H9 (cell line): Measurements from ENCODE around the gene ANKRD30B. TPM values are rescaled to one million over a fixed set of nuclear protein-coding genes. Genes with fewer than 3 reads are reported as not detected.
A peak's percentile ranks its signal among the peaks of the same experiment; 100 is the strongest.

Source experiments
- DNase-seq: peaks from one replicate; pipeline ENCODE4 v3.0.0-alpha.2; 2017
- H2AFZ ChIP-seq: one replicate; pipeline ENCODE4 v1.6.1; 2013; ENCODE audit warnings: mild to moderate bottlenecking, low read length, control low read depth, moderate library complexity
- H2AK5ac ChIP-seq: 2 replicates; pipeline ENCODE4 v1.6.1; 2013; ENCODE audit warnings: low read length, control low read depth, mixed read lengths; ENCODE audit not compliant: insufficient read length
- H2BK120ac ChIP-seq: one replicate; pipeline ENCODE4 v1.6.1; 2013; ENCODE audit warnings: low read depth, mild to moderate bottlenecking, low read length, control low read depth, inconsistent platforms; ENCODE audit not compliant: poor library complexity, severe bottlenecking
- H2BK12ac ChIP-seq: 2 replicates; pipeline ENCODE4 v1.6.1; 2013; ENCODE audit warnings: low read length, control low read depth, mixed read lengths, low read depth; ENCODE audit not compliant: insufficient read length
- H2BK15ac ChIP-seq: 2 replicates; pipeline ENCODE4 v1.6.1; 2013; ENCODE audit warnings: low read depth, low read length, control low read depth
- H2BK20ac ChIP-seq: one replicate; pipeline ENCODE4 v1.6.1; 2013; ENCODE audit warnings: low read depth, mild to moderate bottlenecking, low read length, control low read depth, inconsistent platforms; ENCODE audit not compliant: poor library complexity, severe bottlenecking
- H2BK5ac ChIP-seq: 2 replicates; pipeline ENCODE4 v1.6.1; 2013; ENCODE audit warnings: low read length, control low read depth, mixed read lengths; ENCODE audit not compliant: insufficient read length
- H3K14ac ChIP-seq: 2 replicates; pipeline ENCODE4 v1.6.1; 2013; ENCODE audit warnings: low read length, control low read depth; ENCODE audit not compliant: insufficient read depth
- H3K18ac ChIP-seq: 2 replicates; pipeline ENCODE4 v1.6.1; 2013; ENCODE audit warnings: low read depth, mild to moderate bottlenecking, mixed read lengths, low read length, control low read depth; ENCODE audit not compliant: insufficient read length
- H3K23ac ChIP-seq: 2 replicates; pipeline ENCODE4 v1.6.1; 2013; ENCODE audit warnings: low read length, control low read depth, mixed read lengths, low read depth; ENCODE audit not compliant: insufficient read length
- H3K23me2 ChIP-seq: 2 replicates; pipeline ENCODE4 v1.6.1; 2013; ENCODE audit warnings: low read depth, mild to moderate bottlenecking, mixed read lengths, low read length, control low read depth; ENCODE audit not compliant: insufficient read length, poor library complexity, severe bottlenecking
- H3K27ac ChIP-seq: 2 replicates; pipeline ENCODE4 v1.5.1; 2013; ENCODE audit warnings: low read length, control low read depth, mixed read lengths, low read depth; ENCODE audit not compliant: insufficient read length
- H3K27me3 ChIP-seq: 2 replicates; pipeline ENCODE4 v1.6.1; 2013; ENCODE audit warnings: low read length, control low read depth, inconsistent platforms; ENCODE audit not compliant: insufficient read depth
- H3K4ac ChIP-seq: 2 replicates; pipeline ENCODE4 v1.6.1; 2013; ENCODE audit warnings: low read depth, mild to moderate bottlenecking, control low read depth, inconsistent platforms, low read length, moderate library complexity
- H3K4me1 ChIP-seq: 2 replicates; pipeline ENCODE4 v1.6.1; 2013; ENCODE audit warnings: low read length, control low read depth, inconsistent platforms; ENCODE audit not compliant: insufficient read depth
- H3K4me2 ChIP-seq: 2 replicates; pipeline ENCODE4 v1.6.1; 2013; ENCODE audit warnings: low read length, control low read depth, mixed read lengths; ENCODE audit not compliant: insufficient read length, insufficient read depth
- H3K56ac ChIP-seq: 2 replicates; pipeline ENCODE4 v1.6.1; 2013; ENCODE audit warnings: low read depth, mild to moderate bottlenecking, mixed read lengths, low read length, control low read depth; ENCODE audit not compliant: insufficient read length
- H3K79me1 ChIP-seq: 2 replicates; pipeline ENCODE4 v1.6.1; 2013; ENCODE audit warnings: low read depth, mild to moderate bottlenecking, moderate library complexity, low read length, control low read depth, inconsistent platforms; ENCODE audit not compliant: insufficient read depth, poor library complexity, severe bottlenecking
- H3K79me2 ChIP-seq: 2 replicates; pipeline ENCODE4 v1.6.1; 2013; ENCODE audit warnings: low read length, control low read depth, inconsistent platforms; ENCODE audit not compliant: insufficient read depth
- H3K9ac ChIP-seq: 2 replicates; pipeline ENCODE4 v1.6.1; 2013; ENCODE audit warnings: low read length, control low read depth, mixed read lengths; ENCODE audit not compliant: insufficient read length; ENCODE audit errors: extremely low read depth
- H3K9me3 ChIP-seq: one replicate; pipeline ENCODE4 v1.6.1; 2013; ENCODE audit warnings: low read depth, low read length, inconsistent platforms; ENCODE audit not compliant: control insufficient read depth
- H3T11ph ChIP-seq: one replicate; pipeline ENCODE4 v1.6.1; 2013; ENCODE audit warnings: mild to moderate bottlenecking, low read length, control low read depth, inconsistent platforms
- H4K20me1 ChIP-seq: one replicate; pipeline ENCODE4 v1.6.1; 2013; ENCODE audit not compliant: control insufficient read depth, insufficient read length, insufficient read depth
- H4K5ac ChIP-seq: 2 replicates; pipeline ENCODE4 v1.6.1; 2013; ENCODE audit warnings: low read depth, mild to moderate bottlenecking, mixed read lengths, low read length, control low read depth; ENCODE audit not compliant: insufficient read length
- H4K8ac ChIP-seq: replicated peaks from 2 replicates; pipeline ENCODE4 v1.6.1; 2013; ENCODE audit warnings: low read length, control low read depth, mixed read lengths, low read depth; ENCODE audit not compliant: insufficient read length
- H4K91ac ChIP-seq: 2 replicates; pipeline ENCODE4 v1.6.1; 2013; ENCODE audit warnings: low read depth, mild to moderate bottlenecking, moderate library complexity, mixed read lengths, low read length, control low read depth; ENCODE audit not compliant: insufficient read length
- H3K27ac Mint-ChIP-seq, 3 experiments: 2 replicates in 2 of 3; 3 replicates in 1 of 3; pipeline ENCODE4 v1.8.0; 2020 to 2021; ENCODE audit warnings: mixed read lengths in 3 of 3, mild to moderate bottlenecking in 1 of 3, moderate library complexity in 1 of 3
- H3K27me3 Mint-ChIP-seq: 2 replicates; pipeline ENCODE4 v1.8.0; 2021; ENCODE audit warnings: low read depth, mild to moderate bottlenecking, moderate library complexity, mixed read lengths
- H3K36me3 Mint-ChIP-seq, 3 experiments: 2 replicates in 2 of 3; 3 replicates in 1 of 3; pipeline ENCODE4 v1.8.0; 2020 to 2021; ENCODE audit warnings: low read depth in 3 of 3, mixed read lengths in 3 of 3; ENCODE audit not compliant: insufficient read depth in 1 of 3
- H3K4me1 Mint-ChIP-seq, 2 experiments: 2 replicates each; pipeline ENCODE4 v1.8.0; 2020; ENCODE audit warnings: mixed read lengths in 2 of 2
- H3K4me3 Mint-ChIP-seq, 2 experiments: 2 replicates in 1 of 2; 3 replicates in 1 of 2; pipeline ENCODE4 v1.8.0; 2020 to 2021; ENCODE audit warnings: mild to moderate bottlenecking in 2 of 2, mixed read lengths in 2 of 2, moderate library complexity in 1 of 2
- H3K9me3 Mint-ChIP-seq, 2 experiments: 2 replicates in 1 of 2; 3 replicates in 1 of 2; pipeline ENCODE4 v1.8.0; 2020; ENCODE audit warnings: mild to moderate bottlenecking in 2 of 2, mixed read lengths in 2 of 2, moderate library complexity in 1 of 2
- CTCF ChIP-seq: fragments of 200-600 bp; sonication (generic); conservative IDR thresholded peaks from 3 replicates; pipeline ENCODE4 v1.8.0; 2021; ENCODE audit warnings: antibody characterized with exemption, mild to moderate bottlenecking
- WGBS: extraction: QIAGEN DNeasy Blood & Tissue Kit; methylation state at CpG from one replicate; pipeline ENCODE4 v1.1.7; 2013; ENCODE audit warnings: missing lambda C conversion rate, low lambda C conversion rate, mixed read lengths; ENCODE audit not compliant: insufficient read length; ENCODE audit errors: extremely low coverage; 5-methylcytosine and 5-hydroxymethylcytosine counted together
- long read RNA-seq: library from polyadenylated mRNA; unstranded; transcript quantifications from one replicate; pipeline ENCODE4 v2.0.0, GENCODE V29; 2020
- total RNA-seq: library from RNA; stranded (reverse); gene quantifications from 2 replicates; pipeline ENCODE4 v1.2.1, GENCODE V29; 2021

ANKRD30B gene, protein sequence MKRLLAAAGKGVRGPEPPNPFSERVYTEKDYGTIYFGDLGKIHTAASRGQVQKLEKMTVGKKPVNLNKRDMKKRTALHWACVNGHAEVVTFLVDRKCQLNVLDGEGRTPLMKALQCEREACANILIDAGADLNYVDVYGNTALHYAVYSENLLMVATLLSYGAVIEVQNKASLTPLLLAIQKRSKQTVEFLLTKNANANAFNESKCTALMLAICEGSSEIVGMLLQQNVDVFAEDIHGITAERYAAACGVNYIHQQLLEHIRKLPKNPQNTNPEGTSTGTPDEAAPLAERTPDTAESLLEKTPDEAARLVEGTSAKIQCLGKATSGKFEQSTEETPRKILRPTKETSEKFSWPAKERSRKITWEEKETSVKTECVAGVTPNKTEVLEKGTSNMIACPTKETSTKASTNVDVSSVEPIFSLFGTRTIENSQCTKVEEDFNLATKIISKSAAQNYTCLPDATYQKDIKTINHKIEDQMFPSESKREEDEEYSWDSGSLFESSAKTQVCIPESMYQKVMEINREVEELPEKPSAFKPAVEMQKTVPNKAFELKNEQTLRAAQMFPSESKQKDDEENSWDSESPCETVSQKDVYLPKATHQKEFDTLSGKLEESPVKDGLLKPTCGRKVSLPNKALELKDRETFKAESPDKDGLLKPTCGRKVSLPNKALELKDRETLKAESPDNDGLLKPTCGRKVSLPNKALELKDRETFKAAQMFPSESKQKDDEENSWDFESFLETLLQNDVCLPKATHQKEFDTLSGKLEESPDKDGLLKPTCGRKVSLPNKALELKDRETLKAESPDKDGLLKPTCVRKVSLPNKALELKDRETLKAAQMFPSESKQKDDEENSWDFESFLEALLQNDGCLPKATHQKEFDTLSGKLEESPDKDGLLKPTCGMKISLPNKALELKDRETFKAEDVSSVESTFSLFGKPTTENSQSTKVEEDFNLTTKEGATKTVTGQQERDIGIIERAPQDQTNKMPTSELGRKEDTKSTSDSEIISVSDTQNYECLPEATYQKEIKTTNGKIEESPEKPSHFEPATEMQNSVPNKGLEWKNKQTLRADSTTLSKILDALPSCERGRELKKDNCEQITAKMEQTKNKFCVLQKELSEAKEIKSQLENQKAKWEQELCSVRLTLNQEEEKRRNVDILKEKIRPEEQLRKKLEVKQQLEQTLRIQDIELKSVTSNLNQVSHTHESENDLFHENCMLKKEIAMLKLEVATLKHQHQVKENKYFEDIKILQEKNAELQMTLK (N-terminal part only)
- not detected in 2 replicates for total RNA-seq
- long read RNA-seq, result 0 reads

DNA sequence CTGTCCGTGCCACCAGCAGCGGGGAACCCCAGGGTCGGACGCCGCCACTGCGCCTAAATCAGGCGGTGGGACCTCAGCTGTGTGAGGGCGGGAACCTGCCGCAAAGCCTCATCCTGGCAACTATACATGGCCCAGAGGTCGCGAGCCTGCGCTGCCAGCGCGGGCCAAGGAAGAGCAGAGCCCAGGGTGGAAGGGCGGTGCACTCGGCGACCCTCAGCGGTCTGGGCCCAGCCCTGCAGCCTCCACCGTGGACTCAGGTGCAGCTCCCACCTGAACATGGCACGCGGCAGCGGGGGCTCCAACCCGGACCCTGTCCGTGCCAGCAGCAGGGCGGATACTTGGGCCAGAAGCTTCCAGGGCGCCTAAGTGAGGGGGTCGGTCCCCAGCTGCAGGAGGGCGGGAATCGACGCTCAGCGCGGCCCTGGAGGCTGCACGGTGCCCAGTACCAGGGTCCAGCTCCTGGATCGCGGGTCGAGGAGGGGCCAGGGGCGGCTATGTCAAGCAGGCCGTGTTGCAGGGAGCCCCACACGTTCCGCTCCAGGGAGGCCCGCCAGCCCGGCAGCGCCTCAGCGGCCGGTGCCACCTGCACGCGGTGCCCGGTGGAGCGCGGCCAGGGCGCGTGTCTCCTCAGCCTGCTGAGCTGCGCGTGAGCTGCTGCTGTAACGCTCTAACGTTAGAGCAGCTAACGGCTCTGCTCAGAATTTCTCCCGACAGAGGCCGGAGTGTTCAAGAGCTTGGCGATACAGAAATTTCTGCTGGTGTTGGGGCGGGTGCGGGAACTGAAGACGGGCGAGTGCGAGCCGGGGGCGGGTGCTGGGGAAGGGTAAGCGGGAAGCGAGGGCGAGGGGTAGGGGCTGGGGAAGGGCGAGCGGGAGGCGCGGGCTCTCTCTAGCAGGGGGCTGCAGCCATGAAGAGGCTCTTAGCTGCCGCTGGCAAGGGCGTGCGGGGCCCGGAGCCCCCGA lies at the start of gene ANKRD30B:
Gene ANKRD30B (plus strand): TSS at position 660 of the 962 bp plus-strand sequence. CDS start 248 bp downstream, at position 908.
- H3K27me3 ChIP-seq, result no peaks in the 10 kb centered on the region
- no peaks in the 10 kb centered on the region for H3K4me1 Mint-ChIP-seq
- H3K27ac Mint-ChIP-seq, result no peak within 1 kb of the TSS
- no peak within 1 kb of the TSS for H3K9ac ChIP-seq
- no peak within 1 kb of the TSS for H4K8ac ChIP-seq
- H3K9me3 Mint-ChIP-seq, result peaks cover 72 to 73% of the 10 kb centered on the region in 2 experiments
- no peak within 1 kb of the TSS for H2AFZ ChIP-seq
- H3T11ph ChIP-seq, result no peak within 1 kb of the TSS
- no peak within 1 kb of the TSS for H3K27ac ChIP-seq
- no peaks in the 10 kb centered on the region for H3K23me2 ChIP-seq
- H3K14ac ChIP-seq, result no peak within 1 kb of the TSS
- no peak within 1 kb of the TSS for H3K23ac ChIP-seq
- H4K20me1 ChIP-seq, result no peaks in the 10 kb centered on the region
- H3K4me2 ChIP-seq, result no peak within 1 kb of the TSS
- H4K91ac ChIP-seq, result no peak within 1 kb of the TSS
- no peak within 1 kb of the TSS for H3K56ac ChIP-seq
- no peak for TF ChIP-seq CTCF
- H4K5ac ChIP-seq, result no peak within 1 kb of the TSS
- peaks cover 0 to 8% (median 0%) of the 10 kb centered on the region in 3 experiments; a peak in 2 of 7 replicates for H3K36me3 Mint-ChIP-seq
- H3K18ac ChIP-seq, result no peak within 1 kb of the TSS
- no peak within 1 kb of the TSS for H2BK5ac ChIP-seq
- no CpG with 5 or more reads among the region's 79 CpGs for WGBS
- no peak within 1 kb of the TSS for H2BK120ac ChIP-seq
- H2AK5ac ChIP-seq, result no peak within 1 kb of the TSS
- no peak within 1 kb of the TSS for H2BK15ac ChIP-seq
- H2BK20ac ChIP-seq, result no peak within 1 kb of the TSS
- peak; percentile 15 for DNase-seq
- no peak within 1 kb of the TSS for H2BK12ac ChIP-seq
- no peaks in the 10 kb centered on the region for H3K79me2 ChIP-seq
- no peaks in the 10 kb centered on the region for H3K4me1 ChIP-seq
- H3K4me3 Mint-ChIP-seq, result no peak within 1 kb of the TSS; a peak in 1 of 5 replicates
- H3K27me3 Mint-ChIP-seq, result no peaks in the 10 kb centered on the region
- no peaks in the 10 kb centered on the region for H3K79me1 ChIP-seq
- H3K9me3 ChIP-seq, result peaks cover 39% of the 10 kb centered on the region
- H3K4ac ChIP-seq, result no peak within 1 kb of the TSS
